Panc1 (cell line): Measurements from ENCODE around the gene PARD3. TPM values are rescaled to one million over a fixed set of nuclear protein-coding genes. Genes with fewer than 3 reads are reported as not detected.

Experiments
- ATAC-seq: fragments of 200-7000 bp; cut with Tn5 transposase; 2 replicates; pipeline ENCODE4 v1.9.1; 2020; ENCODE audit warnings: mild to moderate bottlenecking, moderate library complexity
- BruUV-seq: library from RNA; stranded (reverse); fragments of 400-500 nt; replicated peaks from 2 replicates; lab custom pipeline; 2021; lab: Mats Ljungman, UMichigan
- CTCF ChIA-PET: fragments of 300-600 bp; sonication (Branson Sonifier 250); formaldehyde crosslinking; loops from one replicate; lab custom pipeline; 2022; ENCODE audit warnings: antibody characterized with exemption; lab: Charles Lee
- POLR2A ChIA-PET: fragments of 300-600 bp; sonication (Branson Sonifier 250); formaldehyde crosslinking; loops from one replicate; lab custom pipeline; 2022; ENCODE audit warnings: antibody characterized with exemption; lab: Charles Lee
- DNase-seq: peaks from one replicate; pipeline ENCODE4 v3.0.0-alpha.2; 2010; ENCODE audit warnings: low read depth, low spot score
- H3K27ac ChIP-seq: 2 replicates; pipeline ENCODE4 v1.5.1; 2011; ENCODE audit warnings: mild to moderate bottlenecking, low read length, inconsistent platforms
- H3K27me3 ChIP-seq: fragments of 200-500 bp; sonication (Bioruptor generic); 2 replicates; pipeline ENCODE4 v1.6.0; 2014; ENCODE audit warnings: low read length, inconsistent platforms; ENCODE audit not compliant: control insufficient read depth, insufficient read depth
- H3K36me3 ChIP-seq: fragments of 200-500 bp; sonication (Bioruptor generic); 2 replicates; pipeline ENCODE4 v1.5.1; 2014; ENCODE audit warnings: inconsistent platforms, mild to moderate bottlenecking, low read length, moderate library complexity; ENCODE audit not compliant: control insufficient read depth, insufficient read depth
- H3K4me1 ChIP-seq: 2 replicates; pipeline ENCODE4 v1.5.1; 2011; ENCODE audit warnings: inconsistent platforms, mild to moderate bottlenecking, low read length, moderate library complexity; ENCODE audit not compliant: control insufficient read depth, insufficient read depth
- H3K4me3 ChIP-seq, 2 experiments: 2 replicates each; pipeline ENCODE4 v1.5.1; 2011 to 2012; ENCODE audit warnings: low read depth in 2 of 2, low read length in 2 of 2, mild to moderate bottlenecking in 2 of 2, inconsistent platforms in 1 of 2, moderate library complexity in 1 of 2
- H3K9me3 ChIP-seq: fragments of 200-500 bp; sonication (Bioruptor generic); 2 replicates; pipeline ENCODE4 v1.5.1; 2014; ENCODE audit warnings: low read depth, mild to moderate bottlenecking, inconsistent platforms, low read length, moderate library complexity; ENCODE audit not compliant: control insufficient read depth, insufficient read depth
- CTCF ChIP-seq: fragments of 450-650 bp; IDR thresholded peaks from 2 replicates; pipeline ENCODE4 v1.5.1; 2017; ENCODE audit warnings: mild to moderate bottlenecking
- POLR2AphosphoS5 ChIP-seq: IDR thresholded peaks from 2 replicates; pipeline ENCODE4 v1.6.1; 2012; ENCODE audit warnings: mild to moderate bottlenecking, low read depth, low read length, moderate library complexity
- REST ChIP-seq, 2 experiments: IDR thresholded peaks; 2 replicates each; pipeline ENCODE4 v1.6.1; 2011 to 2012; ENCODE audit warnings: low read depth in 2 of 2, control low read depth in 1 of 2, low read length in 1 of 2, mild to moderate bottlenecking in 1 of 2, moderate library complexity in 1 of 2; ENCODE audit not compliant: insufficient read depth in 1 of 2
- SIN3A ChIP-seq: IDR thresholded peaks from 2 replicates; pipeline ENCODE4 v1.6.1; 2012; ENCODE audit warnings: low read depth, mild to moderate bottlenecking, low read length, moderate library complexity, borderline replicate concordance; ENCODE audit not compliant: insufficient read depth
- TCF7L2 ChIP-seq: IDR thresholded peaks from 2 replicates; pipeline ENCODE4 v1.6.1; 2011; ENCODE audit warnings: mild to moderate bottlenecking, low read depth, low read length, inconsistent platforms
- in situ Hi-C: cut with HindIII; loops from 2 replicates; pipeline ENCODE4 v1.10.0; 2016; ENCODE audit warnings: low sequenced_read_pairs, low pct_unique_long_range_greater_than_20kb
- intact Hi-C: fragments of 100-400 bp; cut with micrococcal nuclease; formaldehyde crosslinking; loops from one replicate; pipeline ENCODE4 v1.10.0; 2022; ENCODE audit not compliant: unreplicated experiment
- total RNA-seq: library from RNA; stranded (reverse); gene quantifications from one replicate; pipeline ENCODE4 v1.2.1, GENCODE V29; 2021; ENCODE audit not compliant: unreplicated experiment

Gene PARD3
- total RNA-seq, 1 experiment from 2014 or later: 29.8 TPM

- ATAC-seq: no peak
- BruUV-seq: no TSS peak
Observed at GRCh38 chr10:34186745-34187144, 628.4 kb downstream of the PARD3 start.

GRCh38 chr10:34185998-34186397 is 629.1 kb downstream of the PARD3 start:
- intact Hi-C loops: no loop called here
- ATAC-seq (no peak), DNase-seq (no peak)
- POLR2A ChIA-PET: no interaction called here
- peaks cover 9% of the 10 kb centered on the region; the same call in 1 of the 2 replicates for H3K4me1 ChIP-seq
- TF ChIP-seq TCF7L2 (no peak), POLR2AphosphoS5 (no peak), REST (IDR thresholded peaks at IDR 0.05; ENCODE audit: insufficient read depth in 1 of 2, low read depth in 2 of 2, low read length in 1 of 2) (no peak), SIN3A (no peak), CTCF (no peak)
- no peaks in the 10 kb centered on the region for H3K36me3 ChIP-seq
- CTCF ChIA-PET: no interaction called here
- no TSS peak for BruUV-seq
- H3K27ac ChIP-seq: no peak overlapping the region
- no peaks in the 10 kb centered on the region for H3K9me3 ChIP-seq
- H3K27me3 ChIP-seq: no peaks in the 10 kb centered on the region
- in situ Hi-C loops: no loop called here
- H3K4me3 ChIP-seq: no peak overlapping the region

More at GRCh38 chr10:34186745-34187144, 628.4 kb downstream of the PARD3 start:
- no peak for TF ChIP-seq TCF7L2
- TF ChIP-seq CTCF: no peak
- TF ChIP-seq REST (IDR thresholded peaks at IDR 0.05; ENCODE audit: insufficient read depth in 1 of 2, low read depth in 2 of 2, low read length in 1 of 2): no peak
- TF ChIP-seq POLR2AphosphoS5: no peak
- TF ChIP-seq SIN3A: no peak
- CTCF ChIA-PET: no interaction called here
- intact Hi-C loops: no loop called here
- H3K36me3 ChIP-seq: no peaks in the 10 kb centered on the region
- POLR2A ChIA-PET: no interaction called here
- no peaks in the 10 kb centered on the region for H3K9me3 ChIP-seq
- H3K27ac ChIP-seq: no peak overlapping the region
- no peak overlapping the region for H3K4me3 ChIP-seq
- in situ Hi-C loops: no loop called here
- peaks cover 9% of the 10 kb centered on the region; the same call in 1 of the 2 replicates for H3K4me1 ChIP-seq
- no peaks in the 10 kb centered on the region for H3K27me3 ChIP-seq
- DNase-seq: no peak
